Ascending aorta (tissue), 2 donors: ENCODE data around the gene TAGLN3. TPM values are rescaled to one million over a fixed set of nuclear protein-coding genes. Genes with fewer than 3 reads are reported as not detected.

Experiments
- DNase-seq, 2 donors: peaks; one replicate each; pipeline ENCODE4 v3.0.0-alpha.2; 2019; ENCODE audit warnings: low spot score in 2 of 2
- H3K27ac ChIP-seq, 2 donors: fragments of 200-600 bp; sonication (generic); one replicate each; pipeline ENCODE4 v1.5.1; 2016 to 2017; ENCODE audit warnings: mild to moderate bottlenecking in 1 of 2
- H3K27me3 ChIP-seq: fragments of 200-600 bp; sonication (generic); one replicate; pipeline ENCODE4 v1.5.1; 2017
- H3K36me3 ChIP-seq, 2 donors: fragments of 200-600 bp; sonication (generic); one replicate each; pipeline ENCODE4 v1.5.1; 2016
- H3K4me1 ChIP-seq, 2 donors: fragments of 200-600 bp; sonication (generic); one replicate each; pipeline ENCODE4 v1.5.1; 2016 to 2017; ENCODE audit warnings: mild to moderate bottlenecking in 1 of 2
- H3K4me3 ChIP-seq, 2 donors: fragments of 200-600 bp; sonication (generic); one replicate each; pipeline ENCODE4 v1.5.1; 2016 to 2017; ENCODE audit warnings: mild to moderate bottlenecking in 1 of 2
- H3K9me3 ChIP-seq, 2 donors: fragments of 200-600 bp; sonication (generic); one replicate each; pipeline ENCODE4 v1.5.1; 2016
- intact Hi-C: fragments of 100-400 bp; cut with DNase I; formaldehyde crosslinking; loops from one replicate; pipeline ENCODE4 v1.15.1; 2023
- total RNA-seq: library from RNA; depleted of rRNA; stranded (reverse); fragments of >200 nt; gene quantifications from one replicate; pipeline ENCODE4 v1.1.0, GENCODE V29; 2016
- TF ChIP-seq, protein P1 (sequence below), 3 experiments: fragments of 200-600 bp in 2 of 3; fragments of 450-650 bp in 1 of 3; sonication (generic) in 2 of 3; IDR thresholded peaks; one replicate each; pipeline ENCODE4 v1.5.1; 2016 to 2019; ENCODE audit warnings: antibody characterized with exemption in 3 of 3, mild to moderate bottlenecking in 1 of 3, moderate library complexity in 1 of 3

TAGLN3 gene
- total RNA-seq, 1 donor from 2014 or later, result not detected

DNA sequence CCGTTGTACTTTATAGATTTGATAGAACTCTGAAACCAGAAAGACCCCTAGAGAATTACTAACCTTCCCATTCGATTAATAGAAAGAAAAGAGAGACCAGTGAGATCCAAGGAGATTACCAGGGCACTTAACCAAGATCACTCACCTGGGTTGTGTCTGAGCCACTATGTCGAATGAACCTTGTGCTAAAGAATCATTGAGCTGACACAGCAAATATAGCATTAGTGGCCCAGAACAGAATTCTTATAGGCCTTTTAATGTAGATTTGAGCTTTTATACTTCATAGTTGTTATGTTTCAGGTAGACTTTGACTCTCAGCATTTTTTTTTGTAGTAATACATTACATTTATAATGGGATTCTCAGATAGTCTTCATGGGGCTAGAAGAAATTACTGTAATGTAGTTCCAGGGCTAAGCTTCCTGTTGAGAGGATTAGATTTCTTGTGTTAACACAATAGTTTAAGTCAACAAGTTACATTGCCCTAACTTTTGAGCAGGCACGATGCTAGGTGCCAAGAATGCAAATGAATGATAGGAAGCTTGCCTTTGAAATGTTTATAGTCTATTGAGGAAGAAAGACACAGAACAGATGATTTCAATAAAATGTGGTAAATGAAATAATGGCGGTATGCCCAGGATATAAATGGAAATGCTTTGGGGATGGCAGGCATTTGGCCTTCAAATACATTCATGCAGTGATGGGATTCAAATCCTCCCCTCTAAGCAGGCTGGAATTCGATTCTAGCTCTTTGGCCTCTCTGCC, 44.3 kb upstream of the TAGLN3 start:
- H3K4me1 ChIP-seq, result no peaks in the 10 kb centered on the region
- intact Hi-C loops, result no loop called here
- no peaks in the 10 kb centered on the region for H3K27me3 ChIP-seq
- TF ChIP-seq, protein P1, sequence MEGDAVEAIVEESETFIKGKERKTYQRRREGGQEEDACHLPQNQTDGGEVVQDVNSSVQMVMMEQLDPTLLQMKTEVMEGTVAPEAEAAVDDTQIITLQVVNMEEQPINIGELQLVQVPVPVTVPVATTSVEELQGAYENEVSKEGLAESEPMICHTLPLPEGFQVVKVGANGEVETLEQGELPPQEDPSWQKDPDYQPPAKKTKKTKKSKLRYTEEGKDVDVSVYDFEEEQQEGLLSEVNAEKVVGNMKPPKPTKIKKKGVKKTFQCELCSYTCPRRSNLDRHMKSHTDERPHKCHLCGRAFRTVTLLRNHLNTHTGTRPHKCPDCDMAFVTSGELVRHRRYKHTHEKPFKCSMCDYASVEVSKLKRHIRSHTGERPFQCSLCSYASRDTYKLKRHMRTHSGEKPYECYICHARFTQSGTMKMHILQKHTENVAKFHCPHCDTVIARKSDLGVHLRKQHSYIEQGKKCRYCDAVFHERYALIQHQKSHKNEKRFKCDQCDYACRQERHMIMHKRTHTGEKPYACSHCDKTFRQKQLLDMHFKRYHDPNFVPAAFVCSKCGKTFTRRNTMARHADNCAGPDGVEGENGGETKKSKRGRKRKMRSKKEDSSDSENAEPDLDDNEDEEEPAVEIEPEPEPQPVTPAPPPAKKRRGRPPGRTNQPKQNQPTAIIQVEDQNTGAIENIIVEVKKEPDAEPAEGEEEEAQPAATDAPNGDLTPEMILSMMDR (IDR thresholded peaks at IDR 0.05), result no peak
- no peak for DNase-seq
- H3K9me3 ChIP-seq, result no peaks in the 10 kb centered on the region
- peaks cover 13 to 21% of the 10 kb centered on the region in 2 donors for H3K36me3 ChIP-seq
- no peak overlapping the region for H3K4me3 ChIP-seq
- no peak overlapping the region for H3K27ac ChIP-seq

DNA sequence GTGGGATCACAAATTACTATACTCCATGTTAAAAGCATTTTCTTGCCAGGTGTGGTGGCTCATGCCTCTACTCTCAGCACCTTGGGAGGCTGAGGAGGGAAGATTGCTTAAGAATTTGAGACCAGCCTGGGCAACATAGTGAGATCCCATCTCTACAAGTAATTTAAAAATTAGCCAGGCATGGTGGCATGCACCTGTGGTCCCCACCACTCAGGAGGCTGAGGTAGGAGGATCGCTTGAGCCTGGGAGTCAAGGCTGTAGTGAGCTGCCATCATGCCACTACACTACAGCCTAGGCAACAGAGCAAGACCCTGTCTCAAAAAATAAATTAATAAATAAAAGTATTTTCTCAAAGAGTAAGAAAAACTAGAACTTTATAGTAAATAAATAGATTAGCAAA, 42.8 kb upstream of the TAGLN3 start:
- no peaks in the 10 kb centered on the region for H3K4me1 ChIP-seq
- no peaks in the 10 kb centered on the region for H3K9me3 ChIP-seq
- no peak overlapping the region for H3K4me3 ChIP-seq
- TF ChIP-seq, protein P1 (IDR thresholded peaks at IDR 0.05), result no peak
- H3K27me3 ChIP-seq, result no peaks in the 10 kb centered on the region
- intact Hi-C loops, result no loop called here
- H3K27ac ChIP-seq, result no peak overlapping the region
- H3K36me3 ChIP-seq, result peaks cover 13 to 21% of the 10 kb centered on the region in 2 donors
- DNase-seq, result no peak

- intact Hi-C loops, result no loop called here
- Histone ChIP-seq H3K9me3 (no peaks in the 10 kb centered on the region), H3K4me3 (no peak overlapping the region), H3K4me1 (no peaks in the 10 kb centered on the region), H3K36me3 (peaks cover 13 to 21% of the 10 kb centered on the region in 2 donors), H3K27me3 (no peaks in the 10 kb centered on the region), H3K27ac (no peak overlapping the region)
- TF ChIP-seq, protein P1 (IDR thresholded peaks at IDR 0.05), result no peak
- DNase-seq, result no peak
Measured at GRCh38 chr3:111956449-111956848, 42.3 kb upstream of the TAGLN3 start.

DNA sequence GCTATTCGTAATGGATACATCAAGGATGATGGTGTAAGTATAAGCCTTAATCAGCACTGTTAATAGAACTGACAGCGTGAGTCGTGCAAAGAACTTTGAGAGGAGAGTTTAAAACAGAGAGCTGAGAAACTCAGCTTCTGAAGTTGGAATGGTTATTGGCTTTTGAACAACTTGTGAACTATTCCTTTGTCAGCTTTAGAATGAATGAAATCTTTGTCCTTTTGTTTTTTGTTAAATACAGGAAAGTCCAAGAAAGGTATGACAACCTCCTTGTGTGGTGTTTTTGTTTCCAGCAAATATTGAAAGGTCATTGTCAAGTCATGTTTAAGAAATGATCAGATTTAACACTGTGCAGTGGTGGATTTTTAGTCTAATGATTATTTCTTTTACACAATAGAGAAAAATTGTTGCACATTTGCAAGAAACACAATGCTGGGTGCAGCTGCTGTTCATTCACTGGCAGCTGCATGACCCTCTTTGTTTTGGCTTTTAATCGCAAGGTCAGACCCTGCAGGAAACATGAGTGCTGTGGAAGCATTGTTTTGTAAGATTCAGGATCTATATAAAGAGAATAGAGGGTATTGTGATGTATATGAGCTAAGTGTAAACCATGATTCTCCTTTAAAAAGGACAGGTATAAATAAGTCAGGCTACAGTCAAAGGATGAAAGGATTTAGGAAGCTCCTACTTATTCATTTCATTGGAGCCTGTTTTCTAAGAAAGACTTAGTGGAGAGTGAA, 41.6 kb upstream of the TAGLN3 start:
- H3K36me3 ChIP-seq, result peaks cover 13 to 18% of the 10 kb centered on the region in 2 donors
- no peaks in the 10 kb centered on the region for H3K27me3 ChIP-seq
- no peak overlapping the region for H3K4me3 ChIP-seq
- no peak for DNase-seq
- no peaks in the 10 kb centered on the region for H3K4me1 ChIP-seq
- intact Hi-C loops, result no loop called here
- no peaks in the 10 kb centered on the region for H3K9me3 ChIP-seq
- TF ChIP-seq, protein P1 (IDR thresholded peaks at IDR 0.05), result no peak
- H3K27ac ChIP-seq, result no peak overlapping the region

GRCh38 chr3:111961461-111962164, 37.1 kb upstream of the TAGLN3 start:
- TF ChIP-seq, protein P1 (IDR thresholded peaks at IDR 0.05), result no peak
- no peaks in the 10 kb centered on the region for H3K4me1 ChIP-seq
- no peak overlapping the region for H3K27ac ChIP-seq
- peaks cover 5 to 11% of the 10 kb centered on the region in 2 donors for H3K36me3 ChIP-seq
- DNase-seq, result no peak
- intact Hi-C loops, result no loop called here
- no peaks in the 10 kb centered on the region for H3K9me3 ChIP-seq
- no peaks in the 10 kb centered on the region for H3K27me3 ChIP-seq
- no peak overlapping the region for H3K4me3 ChIP-seq
